Thoracic aorta (tissue), 2 donors: ENCODE data around the gene LCN10. TPM values are rescaled to one million over a fixed set of nuclear protein-coding genes. Genes with fewer than 3 reads are reported as not detected.
A peak's percentile ranks its signal among the peaks of the same experiment; 100 is the strongest.

Source experiments
- ATAC-seq: fragments of 150-250 bp; one replicate; pipeline ENCODE4 v1.8.0; 2017; ENCODE audit warnings: low read depth; ENCODE audit not compliant: insufficient number of reproducible peaks, low FRiP score
- DNase-seq: peaks from one replicate; pipeline ENCODE4 v3.0.0-alpha.2; 2020; ENCODE audit warnings: low spot score
- H3K27ac ChIP-seq, 2 donors: fragments of 200-600 bp; sonication (generic); 1 replicate in 1 of 2; 2 replicates in 1 of 2; pipeline ENCODE4 v1.5.1; 2016; ENCODE audit warnings: mild to moderate bottlenecking in 2 of 2, moderate library complexity in 2 of 2
- H3K27me3 ChIP-seq: fragments of 200-600 bp; sonication (generic); replicated peaks from 2 replicates; pipeline ENCODE4 v1.6.0; 2016; ENCODE audit warnings: mild to moderate bottlenecking; ENCODE audit not compliant: insufficient read depth
- H3K36me3 ChIP-seq: fragments of 200-600 bp; sonication (generic); one replicate; pipeline ENCODE4 v1.5.1; 2016
- H3K4me1 ChIP-seq, 2 donors: fragments of 200-600 bp; sonication (generic); 1 replicate in 1 of 2; 2 replicates in 1 of 2; pipeline versions ENCODE4 v1.5.1 to v1.6.0; 2016; ENCODE audit warnings: low read depth in 2 of 2, mild to moderate bottlenecking in 1 of 2; ENCODE audit not compliant: control insufficient read depth in 1 of 2
- H3K4me3 ChIP-seq: fragments of 200-600 bp; sonication (generic); 2 replicates; pipeline ENCODE4 v1.5.1; 2016; ENCODE audit warnings: mild to moderate bottlenecking
- H3K9me3 ChIP-seq: fragments of 200-600 bp; sonication (generic); 2 replicates; pipeline ENCODE4 v1.5.1; 2016
- CTCF ChIP-seq: fragments of 200-600 bp; sonication (generic); IDR thresholded peaks from one replicate; pipeline ENCODE4 v1.5.1; 2019; ENCODE audit warnings: antibody characterized with exemption
- total RNA-seq, 2 donors: library from RNA; depleted of rRNA; stranded (reverse); fragments of >200 nt; gene quantifications; one replicate each; pipeline versions ENCODE4 v1.1.0 to v1.2.3, GENCODE V29; 2016

LCN10 gene
- total RNA-seq, 2 donors from 2014 or later, result 3.1 to 9.4 TPM

- peaks cover 6% of the 10 kb centered on the region for H3K36me3 ChIP-seq
- ATAC-seq (no peak), DNase-seq (no peak)
- no peak for TF ChIP-seq CTCF
- H3K4me3 ChIP-seq, result peak overlapping the region; percentile 76
- H3K27ac ChIP-seq, result no peak overlapping the region
- no peaks in the 10 kb centered on the region for H3K9me3 ChIP-seq
- H3K27me3 ChIP-seq, result no peaks in the 10 kb centered on the region
- peaks cover 8 to 28% of the 10 kb centered on the region in 2 donors for H3K4me1 ChIP-seq
Measured at GRCh38 chr9:136729144-136729543, 13.6 kb downstream of the LCN10 start.

GRCh38 chr9:136728548-136729123 is 14.1 kb downstream of the LCN10 start:
- H3K4me3 ChIP-seq, result peak overlapping the region; percentile 76
- no peak for ATAC-seq
- H3K27ac ChIP-seq, result no peak overlapping the region
- TF ChIP-seq CTCF, result no peak
- peaks cover 11% of the 10 kb centered on the region for H3K36me3 ChIP-seq
- peaks cover 8 to 28% of the 10 kb centered on the region in 2 donors for H3K4me1 ChIP-seq
- H3K27me3 ChIP-seq, result no peaks in the 10 kb centered on the region
- DNase-seq, result no peak
- no peaks in the 10 kb centered on the region for H3K9me3 ChIP-seq

- DNase-seq (peak; percentile 40), ATAC-seq (peak; percentile 72)
- Histone ChIP-seq H3K27me3 (no peaks in the 10 kb centered on the region), H3K4me3 (peak overlapping the region; percentile 76), H3K36me3 (peaks cover 16% of the 10 kb centered on the region), H3K4me1 (peaks cover 8 to 28% of the 10 kb centered on the region in 2 donors), H3K9me3 (no peaks in the 10 kb centered on the region), H3K27ac (no peak overlapping the region)
- TF ChIP-seq CTCF, result peak; percentile 83
Measured at GRCh38 chr9:136728080-136728547, 14.6 kb downstream of the LCN10 start.

GRCh38 chr9:136726631-136727191 is 16.0 kb downstream of the LCN10 start:
- H3K36me3 ChIP-seq, result peaks cover 21% of the 10 kb centered on the region
- ATAC-seq (no peak), DNase-seq (no peak)
- no peak overlapping the region for H3K27ac ChIP-seq
- H3K9me3 ChIP-seq, result no peaks in the 10 kb centered on the region
- peaks cover 8 to 28% of the 10 kb centered on the region in 2 donors for H3K4me1 ChIP-seq
- H3K27me3 ChIP-seq, result no peaks in the 10 kb centered on the region
- TF ChIP-seq CTCF, result no peak
- H3K4me3 ChIP-seq, result peak overlapping the region; percentile 76

GRCh38 chr9:136726118-136726517 is 16.6 kb downstream of the LCN10 start:
- DNase-seq, result no peak
- Histone ChIP-seq H3K4me1 (peaks cover 8 to 28% of the 10 kb centered on the region in 2 donors), H3K27me3 (no peaks in the 10 kb centered on the region), H3K9me3 (no peaks in the 10 kb centered on the region), H3K36me3 (peaks cover 21% of the 10 kb centered on the region), H3K27ac (no peak overlapping the region), H3K4me3 (no peak overlapping the region)
- TF ChIP-seq CTCF, result no peak
- ATAC-seq, result no peak
